GM10266 (cell line): Measurements from ENCODE around the gene LSM14A.
"Not testable (repeated sequence)": the region's sequence is repeated elsewhere in the genome, so short reads cannot be mapped to it uniquely, and the experiment has no call there.

Experiments used
- DNase-seq: peaks from one replicate; pipeline ENCODE4 v3.0.0; 2012; ENCODE audit errors: extremely low spot score
- TF ChIP-seq, protein P1 (sequence below): IDR thresholded peaks from 2 replicates; pipeline ENCODE4 v1.5.1; 2012; ENCODE audit warnings: mild to moderate bottlenecking, low read depth; ENCODE audit not compliant: control insufficient read depth, insufficient read depth; ENCODE audit errors: missing control alignments

The LSM14A gene

DNA sequence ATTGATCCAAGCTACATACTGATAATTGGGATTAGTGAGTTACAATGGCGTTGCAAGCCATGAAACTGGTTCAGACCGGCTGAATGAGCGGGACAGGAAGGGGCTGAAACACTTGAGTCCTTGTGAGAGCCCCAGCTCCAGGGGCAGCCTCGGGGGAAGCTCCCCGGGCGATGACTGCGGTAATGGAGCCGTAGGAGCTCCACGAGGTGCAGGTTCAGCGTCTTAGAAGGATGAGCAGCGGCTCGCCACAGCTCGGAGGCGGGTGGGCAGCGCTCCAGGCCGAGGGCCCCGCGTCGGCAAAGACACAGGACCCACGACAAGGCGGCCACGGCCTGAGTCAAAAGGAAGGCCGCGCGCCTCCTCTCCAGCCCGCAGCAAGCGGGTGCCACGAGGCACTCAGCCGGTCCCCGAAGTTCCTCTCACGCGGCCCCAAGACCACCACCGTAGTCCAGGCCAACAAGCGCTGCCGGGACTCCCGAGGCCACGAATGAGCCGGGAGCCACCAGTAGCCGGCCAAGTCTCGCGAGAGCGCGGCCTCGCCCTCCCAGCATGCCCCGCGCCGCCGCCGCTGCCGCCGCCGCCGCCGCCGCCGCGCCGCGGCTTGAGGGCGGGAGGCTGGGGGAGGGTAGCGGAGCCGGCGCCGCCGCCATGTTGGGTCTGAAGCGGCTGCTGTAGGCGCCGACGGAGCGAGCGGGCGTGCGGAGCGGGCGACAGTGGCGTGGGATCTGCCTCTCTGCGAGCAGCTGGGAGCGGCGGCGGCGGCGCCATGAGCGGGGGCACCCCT lies at the start of gene LSM14A:
Gene LSM14A, plus strand, starts transcription at position 628 of the 784 bp plus-strand sequence. Its CDS starts 139 bp downstream, at position 767.
- TF ChIP-seq, protein P1, sequence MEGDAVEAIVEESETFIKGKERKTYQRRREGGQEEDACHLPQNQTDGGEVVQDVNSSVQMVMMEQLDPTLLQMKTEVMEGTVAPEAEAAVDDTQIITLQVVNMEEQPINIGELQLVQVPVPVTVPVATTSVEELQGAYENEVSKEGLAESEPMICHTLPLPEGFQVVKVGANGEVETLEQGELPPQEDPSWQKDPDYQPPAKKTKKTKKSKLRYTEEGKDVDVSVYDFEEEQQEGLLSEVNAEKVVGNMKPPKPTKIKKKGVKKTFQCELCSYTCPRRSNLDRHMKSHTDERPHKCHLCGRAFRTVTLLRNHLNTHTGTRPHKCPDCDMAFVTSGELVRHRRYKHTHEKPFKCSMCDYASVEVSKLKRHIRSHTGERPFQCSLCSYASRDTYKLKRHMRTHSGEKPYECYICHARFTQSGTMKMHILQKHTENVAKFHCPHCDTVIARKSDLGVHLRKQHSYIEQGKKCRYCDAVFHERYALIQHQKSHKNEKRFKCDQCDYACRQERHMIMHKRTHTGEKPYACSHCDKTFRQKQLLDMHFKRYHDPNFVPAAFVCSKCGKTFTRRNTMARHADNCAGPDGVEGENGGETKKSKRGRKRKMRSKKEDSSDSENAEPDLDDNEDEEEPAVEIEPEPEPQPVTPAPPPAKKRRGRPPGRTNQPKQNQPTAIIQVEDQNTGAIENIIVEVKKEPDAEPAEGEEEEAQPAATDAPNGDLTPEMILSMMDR = no peak
- DNase-seq = peak; percentile 95

DNA sequence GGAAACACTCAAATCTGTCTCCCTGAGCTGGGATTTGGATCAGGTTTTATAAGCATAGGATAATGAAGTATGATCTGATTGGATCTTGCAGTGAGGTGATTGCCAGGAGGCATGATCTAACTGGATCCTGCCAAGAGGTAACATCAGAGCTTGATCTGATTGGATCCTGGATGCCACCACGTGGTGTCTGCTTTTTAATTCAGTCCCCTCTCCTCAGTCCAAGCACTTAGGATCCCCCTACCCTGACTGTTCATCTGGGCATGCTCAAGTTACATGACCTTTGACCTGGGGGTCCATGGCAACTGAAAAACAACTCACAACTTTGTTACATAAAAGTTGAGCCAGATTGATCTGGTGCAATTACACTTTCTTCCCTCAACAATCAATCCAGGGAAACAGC lies 47.5 kb upstream of the LSM14A start:
- TF ChIP-seq, protein P1 = no peak
- DNase-seq = no peak

DNA sequence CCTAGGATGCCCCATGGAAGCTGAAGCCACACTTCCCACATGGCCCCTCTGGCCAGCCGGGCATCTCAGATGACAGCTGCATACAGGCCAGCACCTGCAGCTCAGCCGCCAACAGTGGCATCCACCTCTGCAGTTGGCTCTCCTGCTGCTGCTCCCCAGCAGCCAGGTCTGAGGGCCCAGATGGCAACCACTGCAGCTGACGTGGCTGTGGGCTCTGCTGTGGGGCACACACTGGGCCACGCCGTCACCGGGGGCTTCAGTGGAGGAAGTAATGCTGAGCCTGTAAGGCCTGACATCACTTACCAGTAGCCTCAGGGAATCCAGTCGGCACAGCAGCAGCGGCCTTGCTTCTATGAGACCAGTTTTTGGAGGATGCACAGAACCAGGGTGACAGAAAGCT lies 45.3 kb upstream of the LSM14A start:
- TF ChIP-seq, protein P1 = no peak
- no peak for DNase-seq

DNA sequence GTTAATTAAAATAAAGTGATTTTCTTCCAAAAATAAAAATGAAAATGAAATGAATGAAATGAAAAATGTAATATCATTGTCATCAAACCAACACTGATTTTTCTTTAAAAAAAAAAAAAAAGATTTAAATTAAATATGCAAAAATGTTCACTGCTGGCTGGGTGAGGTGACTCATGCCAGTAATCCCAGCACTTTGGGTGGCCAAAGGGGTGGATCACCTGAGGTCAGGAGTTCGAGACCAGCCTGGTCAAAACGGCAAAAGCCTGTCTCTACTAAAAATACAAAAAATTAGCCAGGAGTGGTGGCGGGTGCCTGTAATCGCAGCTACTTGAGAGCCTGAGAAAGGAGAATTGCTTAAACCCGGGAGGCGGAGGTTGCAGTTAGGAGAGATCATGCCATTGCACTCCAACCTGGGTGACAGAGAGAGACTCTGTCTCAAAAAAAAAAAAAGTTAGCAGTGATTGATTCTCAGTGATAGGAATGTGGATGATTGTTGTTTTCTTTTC lies 44.6 kb upstream of the LSM14A start:
- DNase-seq = no peak

DNA sequence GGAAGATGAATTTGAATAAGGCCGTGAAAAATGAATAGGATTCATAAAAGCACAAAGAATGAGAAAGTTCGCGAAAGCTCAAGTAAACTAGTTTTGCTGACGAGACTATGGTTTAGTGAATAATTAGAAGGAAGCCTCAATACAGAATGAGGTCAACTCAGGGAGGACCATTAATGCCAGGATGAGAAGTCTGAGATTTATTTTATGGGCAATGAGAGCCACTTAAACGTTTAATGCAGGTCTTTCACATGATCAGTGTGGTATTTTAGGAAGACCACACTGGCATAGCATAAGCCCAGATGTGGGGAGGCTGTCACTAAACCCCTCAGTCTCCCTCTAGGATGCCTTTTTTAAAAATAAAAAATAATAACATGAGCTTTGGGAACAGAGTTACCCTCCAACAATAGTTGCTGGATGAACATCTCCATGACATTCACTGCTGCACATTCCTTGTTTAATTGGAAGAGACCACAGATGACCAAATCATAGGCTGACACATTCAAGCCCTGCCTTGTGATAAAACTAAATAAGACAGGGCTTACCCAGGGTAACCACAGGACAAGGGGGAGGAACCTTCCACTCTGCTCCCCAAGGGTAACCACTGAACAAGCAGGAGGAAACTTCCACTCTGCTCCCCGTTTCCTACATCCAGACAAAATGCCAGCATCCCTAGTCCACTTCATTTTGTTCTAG lies 43.6 kb upstream of the LSM14A start:
- TF ChIP-seq, protein P1 = no peak
- DNase-seq = no peak

More for the DNA sequence above, 44.6 kb upstream of the LSM14A start:
- TF ChIP-seq, protein P1 = no peak

DNA sequence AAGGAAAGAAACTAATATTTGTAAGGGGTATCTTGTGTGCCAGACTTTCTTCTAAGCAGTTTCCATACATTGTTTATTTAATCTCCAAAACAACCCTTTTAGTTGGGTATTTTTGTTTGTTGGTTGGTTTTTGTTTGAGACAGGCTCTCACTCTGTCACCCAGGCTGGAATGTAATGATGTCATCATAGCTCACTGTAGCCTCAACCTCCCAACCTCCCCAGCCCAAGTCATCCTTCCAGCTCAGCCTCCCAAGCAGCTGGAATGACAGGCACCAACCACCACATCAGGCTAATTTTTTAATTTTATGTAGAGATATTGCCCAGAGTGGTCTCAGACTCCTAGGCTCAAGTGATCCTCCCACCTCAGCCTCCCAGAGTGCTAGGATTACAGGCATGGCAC lies 41.2 kb upstream of the LSM14A start:
- DNase-seq = no peak

DNA sequence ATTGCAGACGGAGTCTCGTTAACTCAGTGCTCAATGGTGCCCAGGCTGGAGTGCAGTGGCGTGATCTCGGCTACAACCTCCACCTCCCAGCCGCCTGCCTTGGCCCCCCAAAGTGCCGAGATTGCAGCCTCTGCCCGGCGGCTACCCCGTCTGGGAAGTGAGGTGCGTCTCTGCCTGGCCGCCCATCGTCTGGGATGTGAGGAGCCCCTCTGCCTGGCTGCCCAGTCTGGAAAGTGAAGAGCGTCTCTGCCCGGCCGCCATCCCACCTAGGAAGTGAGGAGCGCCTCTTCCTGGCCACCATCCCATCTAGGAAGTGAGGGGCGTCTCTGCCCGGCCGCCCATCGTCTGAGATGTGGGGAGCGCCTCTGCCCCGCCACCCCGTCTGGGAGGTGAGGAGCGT lies 40.2 kb upstream of the LSM14A start:
- not testable (repeated sequence) for DNase-seq

More for the DNA sequence above, 41.2 kb upstream of the LSM14A start:
- TF ChIP-seq, protein P1 = no peak

DNA sequence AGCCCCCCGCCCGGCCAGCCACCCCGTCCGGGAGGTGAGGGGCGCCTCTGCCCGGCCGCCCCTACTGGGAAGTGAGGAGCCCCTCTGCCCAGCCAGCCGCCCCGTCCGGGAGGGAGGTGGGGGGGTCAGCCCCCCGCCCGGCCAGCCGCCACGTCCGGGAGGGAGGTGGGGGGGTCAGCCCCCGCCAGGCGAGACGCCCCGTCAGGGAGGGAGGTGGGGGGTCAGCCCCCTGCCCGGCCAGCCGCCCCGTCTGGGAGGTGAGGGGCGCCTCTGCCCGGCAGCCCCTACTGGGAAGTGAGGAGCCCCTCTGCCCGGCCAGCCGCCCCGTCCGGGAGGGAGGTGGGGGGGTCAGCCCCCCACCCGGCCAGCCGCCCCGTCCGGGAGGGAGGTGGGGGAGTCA lies 39.6 kb upstream of the LSM14A start:
- DNase-seq = not testable (repeated sequence)
